HG03469 (cell line): ENCODE data around the gene INHA.
A peak's percentile ranks its signal among the peaks of the same experiment; 100 is the strongest.

Experiments used
- ATAC-seq: cut with Tn5 transposase; IDR thresholded peaks from one replicate; pipeline ENCODE4 v1.9.1; 2021; ENCODE audit warnings: mild to moderate bottlenecking, moderate library complexity, moderate number of reproducible peaks; ENCODE audit not compliant: unreplicated experiment

Gene INHA

GRCh38 chr2:219539926-219540678 is 32.0 kb upstream of the INHA start:
- no peak for ATAC-seq

DNA sequence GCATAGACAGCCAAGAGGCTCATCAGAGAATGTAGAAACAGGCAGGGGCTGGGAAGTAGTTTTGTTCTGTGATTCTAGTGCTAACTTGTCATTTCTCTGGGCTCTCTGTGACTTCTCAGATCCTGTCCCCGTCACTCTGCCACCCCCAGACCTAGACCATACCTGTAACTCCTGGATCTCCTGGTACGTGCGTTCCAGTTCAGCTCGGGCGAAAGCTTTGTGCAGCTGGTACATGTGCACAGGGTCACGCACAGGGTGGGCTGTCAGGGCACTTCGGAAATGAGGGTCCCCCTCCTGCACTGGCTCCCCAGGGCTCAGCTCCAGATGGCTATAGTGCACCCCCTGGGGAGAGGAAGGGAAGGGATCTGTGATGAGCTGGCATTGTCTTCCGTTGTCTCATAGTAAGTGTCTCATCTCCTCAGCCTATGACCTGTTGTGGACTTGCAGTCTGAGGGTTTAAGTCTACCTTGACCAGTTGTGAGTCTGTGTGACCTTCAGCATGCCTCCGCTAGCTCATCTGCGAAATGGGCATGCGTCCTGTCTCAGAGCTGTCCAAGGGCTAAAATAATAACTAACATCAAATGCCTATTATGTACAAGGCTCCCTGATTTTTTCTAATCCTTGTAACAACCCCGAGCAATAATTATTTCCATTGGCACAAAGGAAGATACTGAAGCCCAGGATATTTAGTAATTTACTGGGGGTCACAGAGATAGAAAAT is 31.2 kb upstream of the INHA start:
- ATAC-seq, result no peak

DNA sequence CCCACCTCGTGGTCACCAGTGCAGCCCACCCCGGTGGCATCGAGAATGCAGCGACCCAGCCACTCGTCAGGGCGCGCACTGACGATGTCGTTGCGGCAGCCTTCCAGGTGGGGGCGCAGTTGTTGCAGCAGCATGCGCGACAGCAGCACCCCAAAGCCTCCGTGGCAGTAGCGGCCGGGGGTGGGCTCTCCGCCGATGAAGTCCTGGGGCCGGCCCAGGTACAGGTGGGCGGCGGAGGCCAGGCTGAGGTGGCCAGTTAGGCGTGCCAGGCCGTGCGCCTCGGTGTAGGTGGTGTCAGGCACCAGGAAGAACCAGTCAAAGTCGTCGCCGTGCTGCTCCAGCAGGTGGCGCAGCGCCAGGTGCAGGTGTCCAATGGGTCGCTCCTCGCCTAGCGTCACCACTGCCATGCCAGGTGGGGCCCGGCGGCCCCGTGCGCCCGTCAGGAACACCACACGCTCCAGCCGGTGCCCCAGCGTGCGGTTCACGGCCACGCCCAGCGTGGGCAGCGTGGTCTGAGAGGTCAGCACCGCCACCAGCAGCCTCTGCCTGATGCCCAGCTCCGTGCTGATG is 30.4 kb upstream of the INHA start:
- ATAC-seq, result peak; percentile 46

DNA sequence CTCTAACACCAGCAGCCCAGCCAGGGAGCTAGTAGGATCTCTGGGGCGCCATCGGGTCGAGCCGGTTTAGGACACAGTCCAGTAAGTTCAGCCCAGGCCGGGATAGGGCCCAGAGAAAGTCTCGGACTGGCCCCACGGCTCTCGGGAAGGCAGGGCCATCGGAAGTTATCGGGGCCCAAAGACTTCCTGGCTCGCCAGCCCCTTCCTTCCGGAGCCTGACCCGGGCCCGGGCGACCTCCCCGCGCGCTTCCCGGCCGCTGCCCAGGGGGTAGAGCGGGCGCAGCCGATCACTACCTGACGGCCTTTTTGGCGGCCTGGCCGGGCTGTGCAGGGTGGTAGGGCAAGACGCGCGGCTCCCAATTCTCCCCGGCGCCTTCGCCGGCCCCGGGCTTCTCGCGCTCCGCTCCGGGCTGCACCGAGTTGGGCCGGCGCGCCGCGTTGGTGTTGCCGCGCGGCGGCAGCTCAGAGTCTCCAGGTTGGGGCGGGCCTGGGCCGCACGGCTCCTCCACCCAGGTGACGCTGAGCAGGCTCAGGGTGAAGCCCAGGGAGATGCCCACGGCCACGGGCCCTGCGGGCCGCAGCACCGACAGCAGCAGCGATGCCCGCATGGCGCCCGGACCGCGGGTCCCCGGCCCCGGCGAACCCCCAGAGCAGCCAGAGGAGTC is 29.0 kb upstream of the INHA start:
- ATAC-seq, result no peak

DNA sequence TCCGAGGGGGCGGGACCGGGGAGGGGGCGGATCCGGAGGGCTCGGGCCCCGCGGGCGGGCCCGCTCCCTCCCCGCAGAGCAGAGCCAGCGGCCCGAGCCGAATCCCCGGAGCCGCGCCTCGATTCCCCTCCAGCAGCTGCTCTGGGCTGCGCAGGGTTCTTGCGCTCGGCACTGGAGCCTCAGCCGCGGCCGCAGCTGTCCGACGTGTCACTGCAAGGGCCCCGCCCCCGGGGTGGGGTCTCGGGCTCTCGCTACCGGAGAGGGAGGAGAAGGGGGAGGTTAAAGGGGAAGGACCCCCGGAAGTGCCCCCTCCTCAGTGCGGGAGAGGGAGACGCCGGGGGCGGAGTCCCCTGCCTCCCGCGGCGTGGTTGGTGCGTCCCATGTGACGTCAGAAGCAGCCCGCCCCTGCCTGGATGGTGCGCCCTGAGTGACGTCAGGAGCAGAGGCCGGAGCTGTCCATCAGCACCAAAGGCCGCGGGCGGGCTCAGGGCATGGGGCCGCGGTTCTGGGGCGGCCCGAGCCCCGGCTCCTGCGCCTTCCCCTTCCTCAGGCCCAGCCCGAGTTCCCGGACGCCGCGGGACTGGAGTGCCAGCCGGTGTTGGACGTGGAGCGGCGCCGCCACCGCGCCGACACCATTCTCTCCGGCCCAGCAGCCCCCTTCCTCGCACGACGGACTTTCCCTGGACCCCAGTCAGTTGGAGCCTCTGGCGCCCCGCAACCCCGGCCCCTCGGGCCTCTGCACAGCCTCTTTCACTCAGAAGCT is 28.3 kb upstream of the INHA start, which contains the start of the genes CHPF and TMEM198:
CHPF (minus strand) TSS at position 214 of the 763 bp plus-strand sequence. CDS start 271 bp downstream, outside the sequence.
TMEM198 (plus strand) TSS at position 433 of the 763 bp plus-strand sequence. CDS start 700 bp downstream, outside the sequence.
- peak; percentile 53 for ATAC-seq

- ATAC-seq, result no peak
These were observed 27.5 kb upstream of the INHA start for GRCh38 chr2:219544567-219544966.

- no peak for ATAC-seq
These were observed 26.7 kb upstream of the INHA start for GRCh38 chr2:219545295-219545942.

DNA sequence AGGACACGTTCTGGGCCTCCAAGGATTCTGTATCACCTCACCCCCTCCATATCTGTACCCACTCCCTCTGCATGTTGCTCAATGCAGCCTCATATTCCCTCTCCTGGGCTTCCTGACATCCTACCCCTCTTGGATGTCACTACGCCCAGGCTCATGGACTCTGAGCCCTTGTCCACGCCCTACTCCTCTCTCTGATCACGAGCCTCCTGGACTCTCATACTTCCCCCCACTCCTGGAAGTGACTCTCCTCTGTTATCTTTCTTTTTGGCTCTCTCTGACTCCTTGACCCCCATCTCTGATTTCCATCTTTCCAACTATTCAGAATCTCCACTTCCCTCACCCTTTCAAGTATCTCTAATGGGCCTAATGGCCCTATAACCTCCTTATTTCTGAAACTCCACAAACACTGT is 26.2 kb upstream of the INHA start:
- no peak for ATAC-seq

DNA sequence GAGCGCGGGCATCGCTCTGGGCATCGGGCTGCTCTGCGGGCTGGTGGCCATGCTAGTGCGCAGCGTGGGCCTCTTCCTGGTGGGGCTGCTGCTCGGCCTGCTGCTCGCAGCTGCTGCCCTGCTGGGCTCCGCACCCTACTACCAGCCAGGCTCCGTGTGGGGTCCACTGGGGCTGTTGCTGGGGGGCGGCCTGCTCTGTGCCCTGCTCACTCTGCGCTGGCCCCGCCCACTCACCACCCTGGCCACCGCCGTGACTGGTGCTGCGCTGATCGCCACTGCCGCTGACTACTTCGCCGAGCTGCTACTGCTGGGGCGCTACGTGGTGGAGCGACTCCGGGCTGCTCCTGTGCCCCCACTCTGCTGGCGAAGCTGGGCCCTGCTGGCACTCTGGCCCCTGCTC is 24.5 kb upstream of the INHA start:
- no peak for ATAC-seq

DNA sequence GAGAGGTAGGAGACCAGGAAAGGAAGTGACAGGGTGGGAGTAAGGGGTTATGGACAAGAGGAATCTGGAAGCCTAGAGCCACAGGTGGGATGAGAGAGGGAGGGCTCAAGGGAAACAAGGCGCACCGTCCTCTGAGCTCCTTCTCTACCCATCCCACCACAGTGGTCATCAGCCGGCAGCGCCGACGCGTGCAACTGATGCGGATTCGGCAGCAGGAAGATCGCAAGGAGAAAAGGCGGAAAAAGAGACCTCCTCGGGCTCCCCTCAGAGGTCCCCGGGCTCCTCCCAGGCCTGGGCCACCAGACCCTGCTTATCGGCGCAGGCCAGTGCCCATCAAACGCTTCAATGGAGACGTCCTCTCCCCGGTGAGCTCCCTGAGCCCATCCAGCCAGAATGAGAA is 23.1 kb upstream of the INHA start:
- ATAC-seq, result no peak

GRCh38 chr2:219549619-219550018 is 22.5 kb upstream of the INHA start:
- no peak for ATAC-seq

DNA sequence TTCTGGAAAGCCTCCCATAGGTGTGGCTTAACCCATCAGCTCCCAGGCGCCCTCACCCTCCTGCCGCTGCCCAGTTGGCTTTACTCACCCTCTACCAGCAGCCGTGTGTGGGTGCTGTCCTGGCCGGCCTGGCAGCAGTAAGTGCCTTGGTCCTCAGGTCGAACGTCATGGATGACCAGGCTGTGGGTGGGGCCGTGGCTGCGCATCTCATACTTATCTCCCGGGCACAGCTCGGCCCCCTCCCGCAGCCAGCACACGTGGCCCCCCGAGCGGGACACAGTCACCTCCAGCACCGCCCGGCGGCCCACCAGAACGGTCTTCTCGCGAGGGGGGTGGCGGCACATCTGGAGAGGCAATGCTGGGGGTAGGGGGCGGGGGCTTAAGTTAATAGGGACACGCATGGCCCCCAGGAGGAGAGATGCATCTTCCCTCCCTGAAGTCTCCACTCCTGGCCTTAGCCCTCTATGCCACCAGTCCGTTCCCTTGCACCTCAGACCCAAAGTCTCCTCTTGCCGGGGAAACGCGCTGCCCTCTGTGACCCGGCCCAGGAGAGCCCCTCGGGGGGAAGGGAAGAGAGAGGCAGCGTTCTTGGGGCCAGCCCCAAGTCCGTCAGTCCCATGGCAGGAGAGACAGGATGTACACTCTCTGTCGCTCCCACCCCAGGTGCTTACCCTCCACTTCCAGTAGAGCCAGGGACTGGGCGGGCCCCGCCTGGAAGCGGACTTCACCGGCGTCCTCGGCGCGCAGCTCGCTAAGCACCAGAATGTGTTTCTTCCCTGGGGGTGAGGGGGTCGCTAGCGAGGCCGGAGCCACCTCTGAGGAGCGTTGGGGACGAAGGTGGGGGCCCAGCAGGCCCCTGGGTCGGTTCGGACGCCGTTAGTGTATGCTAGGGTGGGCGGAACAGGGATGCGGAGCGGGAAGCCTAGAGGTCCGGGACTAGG is 20.4 kb upstream of the INHA start:
- ATAC-seq, result peak; percentile 8

DNA sequence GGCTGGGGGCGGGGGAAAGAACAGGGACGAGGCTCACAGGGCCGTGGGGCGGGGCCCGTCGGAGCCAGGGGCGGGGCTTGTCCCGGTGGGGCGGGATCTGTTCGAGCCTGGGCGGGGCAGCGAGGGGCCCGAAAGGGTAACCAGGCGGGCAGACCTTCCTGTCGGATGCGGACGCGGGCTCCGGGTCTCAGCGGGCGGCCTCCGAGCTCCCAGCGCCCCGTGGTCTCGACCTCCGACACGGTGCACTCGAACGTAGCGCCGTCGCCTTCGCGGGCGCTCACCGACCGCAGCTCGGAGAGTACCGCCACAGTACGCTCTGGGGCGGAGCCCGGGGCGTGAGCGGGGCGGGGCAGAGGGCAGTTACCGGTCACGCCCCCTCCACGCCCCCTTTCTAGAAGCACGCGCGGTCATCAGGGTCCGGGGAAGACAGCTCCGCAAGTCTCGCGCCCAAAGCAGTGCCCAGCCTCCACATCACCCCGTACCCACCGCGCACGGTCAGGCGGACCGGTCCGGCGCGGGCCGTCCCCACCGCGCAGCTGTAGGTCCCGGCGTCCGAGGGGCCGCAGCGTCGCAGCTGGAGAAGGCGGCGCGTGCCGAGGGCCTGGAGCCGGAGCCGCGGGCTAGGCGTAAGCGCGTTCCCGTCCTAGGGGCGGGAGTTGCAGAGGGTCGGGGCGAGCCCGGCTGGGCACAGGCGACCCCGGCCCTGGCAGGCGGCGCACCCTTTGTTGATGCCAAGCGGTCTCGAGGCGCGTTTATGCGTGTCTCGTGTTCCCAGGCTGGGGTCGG is 19.5 kb upstream of the INHA start:
- peak; percentile 77 for ATAC-seq

DNA sequence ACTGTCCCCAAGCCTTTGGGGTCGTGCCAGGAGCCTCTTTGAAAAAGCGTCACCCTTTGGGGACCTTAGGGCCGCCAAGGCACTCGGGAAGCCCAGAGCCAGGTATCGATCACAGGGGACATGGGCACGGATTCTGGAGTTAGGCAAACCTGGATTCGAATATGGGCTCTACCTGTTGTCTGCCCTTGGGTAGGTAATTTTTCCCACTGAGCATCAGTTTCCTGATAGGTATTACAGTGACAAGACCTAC is 19.0 kb upstream of the INHA start:
- ATAC-seq, result no peak

DNA sequence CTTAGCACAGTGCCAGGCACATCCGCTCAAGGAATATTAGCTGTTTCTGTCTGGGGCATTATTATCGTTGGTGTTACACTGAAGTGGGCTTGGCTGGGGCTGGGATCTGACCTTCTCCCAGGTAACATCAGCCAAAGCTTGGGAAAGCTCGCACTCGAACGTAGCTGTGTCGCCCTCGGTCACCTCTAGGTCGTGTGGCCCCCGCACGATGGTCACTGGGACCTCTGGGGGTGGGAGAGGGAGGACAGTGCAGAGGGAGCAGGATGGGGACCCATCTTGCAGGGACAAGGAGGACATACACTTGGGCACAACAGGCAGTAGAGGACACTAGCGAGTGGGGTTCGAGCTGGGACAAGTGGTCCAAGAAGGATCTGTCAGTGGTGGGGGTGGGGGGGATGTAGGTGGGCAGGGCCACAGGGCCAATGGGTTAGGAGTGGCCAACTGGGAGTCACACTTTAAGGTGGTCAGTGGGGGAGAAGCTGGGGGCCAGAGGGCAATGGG is 18.6 kb upstream of the INHA start:
- ATAC-seq, result no peak

GRCh38 chr2:219554350-219554749 is 17.8 kb upstream of the INHA start:
- no peak for ATAC-seq

DNA sequence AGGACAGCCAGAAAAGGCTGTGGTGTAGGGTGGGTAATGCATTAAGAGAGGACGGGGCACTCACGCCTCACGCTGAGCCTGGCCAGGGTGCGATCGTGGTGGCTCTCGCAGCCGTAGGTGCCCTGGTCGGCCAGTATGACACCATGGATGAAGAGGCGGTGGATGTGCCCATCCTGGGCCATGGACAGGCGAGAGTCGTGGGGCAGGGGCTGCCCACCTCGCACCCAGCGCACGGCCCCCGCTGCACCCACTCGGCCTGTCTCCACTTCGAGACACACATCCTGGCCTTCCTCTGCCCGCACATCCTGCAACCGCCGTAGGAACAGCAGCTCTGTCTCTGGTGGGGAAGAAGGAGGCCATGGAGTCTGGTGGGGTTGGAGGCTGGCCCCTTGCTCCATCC is 16.2 kb upstream of the INHA start:
- no peak for ATAC-seq

GRCh38 chr2:219556413-219556812 is 15.7 kb upstream of the INHA start:
- no peak for ATAC-seq
